HAP-1 (cell line): Measurements from ENCODE around the gene HCN3.
A peak's percentile ranks its signal among the peaks of the same experiment; 100 is the strongest.

Experiments used
- DNase-seq, 2 experiments: peaks; one replicate each; pipeline ENCODE4 v3.0.0-alpha.2; 2016 to 2020; ENCODE audit warnings: low spot score in 2 of 2
- H3K27me3 ChIP-seq: fragments of 250-450 bp; sonication (Bioruptor Pico); 2 replicates; pipeline ENCODE4 v1.5.1; 2020; ENCODE audit warnings: low read depth, mild to moderate bottlenecking, moderate library complexity
- H3K36me3 ChIP-seq: fragments of 250-450 bp; sonication (Bioruptor Pico); replicated peaks from 2 replicates; pipeline ENCODE4 v1.5.1; 2020; ENCODE audit warnings: mild to moderate bottlenecking
- H3K4me1 ChIP-seq: fragments of 250-450 bp; sonication (Bioruptor Pico); 2 replicates; pipeline ENCODE4 v1.5.1; 2020; ENCODE audit warnings: mild to moderate bottlenecking
- H3K4me3 ChIP-seq: fragments of 250-450 bp; sonication (Bioruptor Pico); 2 replicates; pipeline ENCODE4 v1.5.1; 2020; ENCODE audit warnings: mild to moderate bottlenecking, moderate library complexity
- H3K9me3 ChIP-seq: fragments of 250-450 bp; sonication (Bioruptor Pico); 2 replicates; pipeline ENCODE4 v1.5.1; 2020; ENCODE audit warnings: mild to moderate bottlenecking, moderate library complexity
- in situ Hi-C: fragments of 300-500 bp; cut with MboI; formaldehyde crosslinking; loops from 3 replicates; pipeline ENCODE4 v1.14.3; 2020; ENCODE audit warnings: low sequenced_read_pairs, inconsistent platforms, mixed read lengths

Gene HCN3

GRCh38 chr1:155261852-155262673 lies 15.2 kb upstream of the HCN3 start, which contains the start of gene SCAMP3:
SCAMP3 (minus strand) TSS chr1:155262360; CDS start chr1:155262151, 209 bp downstream.
- Histone ChIP-seq H3K4me3 (peak within 1 kb of the TSS; percentile 61), H3K36me3 (peaks cover 59% of the 10 kb centered on the region), H3K9me3 (no peaks in the 10 kb centered on the region), H3K27me3 (no peaks in the 10 kb centered on the region), H3K4me1 (peaks cover 3% of the 10 kb centered on the region)
- peak; percentile 97 to 98 for DNase-seq
- in situ Hi-C loops, result no loop called here

GRCh38 chr1:155263067-155263466 lies 14.2 kb upstream of the HCN3 start:
- Histone ChIP-seq H3K9me3 (no peaks in the 10 kb centered on the region), H3K4me1 (peaks cover 3% of the 10 kb centered on the region), H3K4me3 (no peak overlapping the region), H3K27me3 (no peaks in the 10 kb centered on the region), H3K36me3 (peaks cover 69% of the 10 kb centered on the region)
- DNase-seq, result no peak
- in situ Hi-C loops, result no loop called here

GRCh38 chr1:155266553-155266952 lies 10.7 kb upstream of the HCN3 start:
- in situ Hi-C loops, result no loop called here
- Histone ChIP-seq H3K9me3 (no peaks in the 10 kb centered on the region), H3K4me1 (no peaks in the 10 kb centered on the region), H3K36me3 (peaks cover 88% of the 10 kb centered on the region), H3K27me3 (no peaks in the 10 kb centered on the region), H3K4me3 (no peak overlapping the region)
- no peak for DNase-seq

- in situ Hi-C loops, result no loop called here
- no peaks in the 10 kb centered on the region for H3K9me3 ChIP-seq
- no peak overlapping the region for H3K4me3 ChIP-seq
- peaks cover 95% of the 10 kb centered on the region for H3K36me3 ChIP-seq
- no peaks in the 10 kb centered on the region for H3K27me3 ChIP-seq
- no peaks in the 10 kb centered on the region for H3K4me1 ChIP-seq
- DNase-seq, result no peak
These were observed 9.9 kb upstream of the HCN3 start for GRCh38 chr1:155267373-155267772.

GRCh38 chr1:155268630-155269029 lies 8.6 kb upstream of the HCN3 start:
- peaks cover 85% of the 10 kb centered on the region for H3K36me3 ChIP-seq
- no peaks in the 10 kb centered on the region for H3K9me3 ChIP-seq
- peaks cover 1% of the 10 kb centered on the region for H3K4me1 ChIP-seq
- no peak overlapping the region for H3K4me3 ChIP-seq
- in situ Hi-C loops, result no loop called here
- DNase-seq, result no peak
- H3K27me3 ChIP-seq, result no peaks in the 10 kb centered on the region

GRCh38 chr1:155269381-155269780 lies 7.9 kb upstream of the HCN3 start:
- no peak overlapping the region for H3K4me3 ChIP-seq

GRCh38 chr1:155272466-155273342 lies 4.6 kb upstream of the HCN3 start:
- Histone ChIP-seq H3K27me3 (no peaks in the 10 kb centered on the region), H3K4me3 (peak overlapping the region; percentile 62), H3K4me1 (peaks cover 10% of the 10 kb centered on the region), H3K9me3 (no peaks in the 10 kb centered on the region), H3K36me3 (peaks cover 44% of the 10 kb centered on the region)
- peak; percentile 29 to 79 for DNase-seq
- in situ Hi-C loops, result loop anchor here (5.0 kb wide), 1 partner anchor 35 kb away; the partner anchor contains the start of gene FDPS

More at GRCh38 chr1:155269381-155269780, 7.9 kb upstream of the HCN3 start:
- Histone ChIP-seq H3K4me1 (peaks cover 5% of the 10 kb centered on the region), H3K9me3 (no peaks in the 10 kb centered on the region), H3K36me3 (peaks cover 77% of the 10 kb centered on the region), H3K27me3 (no peaks in the 10 kb centered on the region)
- no peak for DNase-seq
- in situ Hi-C loops, result no loop called here

- peaks cover 35% of the 10 kb centered on the region for H3K36me3 ChIP-seq
- in situ Hi-C loops, result loop anchor here (5.0 kb wide), 1 partner anchor 34 kb away; the partner anchor contains the start of gene FDPS
- peak within 1 kb of the TSS; percentile 62 for H3K4me3 ChIP-seq
- H3K4me1 ChIP-seq, result peaks cover 14% of the 10 kb centered on the region
- peak; percentile 97 to 99 for DNase-seq
- H3K27me3 ChIP-seq, result no peaks in the 10 kb centered on the region
- H3K9me3 ChIP-seq, result no peaks in the 10 kb centered on the region
These were observed 3.7 kb upstream of the HCN3 start, which contains the start of gene CLK2 for GRCh38 chr1:155273343-155274245. CLK2 (minus strand) TSS chr1:155273504; CDS start chr1:155270977, 2,527 bp downstream.

- H3K9me3 ChIP-seq, result no peaks in the 10 kb centered on the region
- in situ Hi-C loops, result no loop called here
- DNase-seq, result peak; percentile 46 to 91
- no peaks in the 10 kb centered on the region for H3K27me3 ChIP-seq
- H3K36me3 ChIP-seq, result no peaks in the 10 kb centered on the region
- peak overlapping the region; percentile 58 for H3K4me3 ChIP-seq
- peaks cover 19% of the 10 kb centered on the region for H3K4me1 ChIP-seq
These were observed 832 bp downstream of the HCN3 start for GRCh38 chr1:155277902-155278688.

GRCh38 chr1:155278689-155279160 lies 1.5 kb downstream of the HCN3 start:
- DNase-seq, result no peak
- Histone ChIP-seq H3K4me1 (peaks cover 17% of the 10 kb centered on the region), H3K4me3 (peak overlapping the region; percentile 58), H3K9me3 (no peaks in the 10 kb centered on the region), H3K36me3 (0 out of 2 replicates have a peak, but pooled peaks cover 2% of the 10 kb centered on the region), H3K27me3 (no peaks in the 10 kb centered on the region)
- in situ Hi-C loops, result no loop called here

GRCh38 chr1:155279268-155279667 lies 2.0 kb downstream of the HCN3 start:
- Histone ChIP-seq H3K36me3 (0 out of 2 replicates have a peak, but pooled peaks cover 4% of the 10 kb centered on the region), H3K27me3 (no peaks in the 10 kb centered on the region), H3K4me3 (no peak overlapping the region), H3K9me3 (no peaks in the 10 kb centered on the region), H3K4me1 (peaks cover 13% of the 10 kb centered on the region)
- DNase-seq, result no peak
- in situ Hi-C loops, result no loop called here

- Histone ChIP-seq H3K36me3 (0 out of 2 replicates have a peak, but pooled peaks cover 4% of the 10 kb centered on the region), H3K9me3 (no peaks in the 10 kb centered on the region), H3K27me3 (no peaks in the 10 kb centered on the region), H3K4me3 (no peak overlapping the region), H3K4me1 (peaks cover 9% of the 10 kb centered on the region)
- DNase-seq, result peak in 1 of 2 experiments; percentile 27
- in situ Hi-C loops, result no loop called here
These were observed 5.3 kb downstream of the HCN3 start for GRCh38 chr1:155282488-155283091.
